Limb (tissue), 2 donors: ENCODE results near the gene OR2V2.
"Not testable (repeated sequence)": the region's sequence is repeated elsewhere in the genome, so short reads cannot be mapped to it uniquely, and the experiment has no call there.

Source experiments
- DNase-seq, 2 donors: peaks; one replicate each; pipeline ENCODE4 v3.0.0-alpha.2; 2016; ENCODE audit errors: extremely low spot score in 2 of 2

Gene OR2V2

DNA sequence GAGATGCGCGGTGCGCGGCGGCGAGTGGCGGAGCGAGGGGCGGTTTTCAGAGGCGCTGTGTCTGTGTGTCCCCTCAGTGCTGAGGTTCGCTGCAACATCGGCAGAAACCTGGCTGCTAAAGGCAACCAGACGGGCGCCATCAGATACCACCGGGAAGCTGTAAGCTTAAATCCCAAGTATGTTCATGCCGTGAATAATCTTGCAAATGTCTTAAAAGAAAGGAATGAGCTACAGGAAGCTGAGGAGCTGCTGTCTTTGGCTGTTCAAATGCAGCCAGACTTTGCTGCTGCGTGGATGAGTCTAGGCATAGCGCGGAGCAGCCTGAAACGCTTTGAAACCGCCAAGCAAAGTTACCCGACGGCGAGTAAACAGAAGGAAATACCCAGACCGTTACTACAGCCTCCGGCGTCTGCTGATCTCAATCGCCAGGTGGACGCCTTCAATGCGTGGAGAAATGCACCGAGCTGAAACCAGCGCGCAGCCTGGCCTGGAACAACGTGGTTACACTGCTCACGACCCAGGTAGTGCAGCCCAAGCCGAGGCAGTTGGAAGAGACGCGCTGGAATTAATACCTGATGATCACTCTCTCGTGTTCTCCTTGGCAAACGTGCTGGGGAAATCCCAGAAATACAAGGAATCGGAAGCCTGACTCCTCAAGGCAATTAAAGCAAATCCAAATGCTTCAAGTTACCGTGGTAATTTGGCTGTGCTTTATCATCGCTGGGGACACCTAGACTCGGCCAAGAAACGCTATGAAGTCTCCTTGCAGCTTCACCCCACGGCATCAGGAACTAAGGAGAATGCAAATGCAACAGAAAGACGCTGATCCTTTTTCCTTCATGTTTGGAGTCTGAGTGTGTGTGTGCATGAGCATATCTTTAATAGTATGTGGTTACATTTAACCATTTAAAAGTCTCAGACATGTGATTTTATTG is 32.3 kb upstream of the OR2V2 start:
- DNase-seq, result peak in 1 of 2 donors; percentile 37

DNA sequence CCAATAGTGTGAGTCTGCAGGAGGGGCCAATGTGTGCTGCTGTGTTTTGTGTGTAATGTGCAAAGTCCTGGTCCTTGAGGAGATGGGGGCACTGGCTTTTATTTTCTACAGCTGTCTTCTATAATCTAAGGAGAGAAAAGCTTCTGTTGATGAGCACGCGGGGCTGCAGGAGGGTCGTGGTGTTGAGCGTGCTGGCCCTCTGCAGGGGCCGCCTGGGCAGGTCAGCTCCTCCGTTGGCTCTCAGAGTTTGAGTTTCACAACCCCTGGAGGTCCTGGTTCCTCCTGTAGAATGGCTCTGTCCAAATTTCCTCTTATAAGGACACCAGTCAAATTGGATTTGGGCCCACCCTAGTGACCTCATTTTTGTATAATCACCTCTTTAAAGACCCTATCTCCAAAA is 29.0 kb upstream of the OR2V2 start:
- DNase-seq, result no peak

DNA sequence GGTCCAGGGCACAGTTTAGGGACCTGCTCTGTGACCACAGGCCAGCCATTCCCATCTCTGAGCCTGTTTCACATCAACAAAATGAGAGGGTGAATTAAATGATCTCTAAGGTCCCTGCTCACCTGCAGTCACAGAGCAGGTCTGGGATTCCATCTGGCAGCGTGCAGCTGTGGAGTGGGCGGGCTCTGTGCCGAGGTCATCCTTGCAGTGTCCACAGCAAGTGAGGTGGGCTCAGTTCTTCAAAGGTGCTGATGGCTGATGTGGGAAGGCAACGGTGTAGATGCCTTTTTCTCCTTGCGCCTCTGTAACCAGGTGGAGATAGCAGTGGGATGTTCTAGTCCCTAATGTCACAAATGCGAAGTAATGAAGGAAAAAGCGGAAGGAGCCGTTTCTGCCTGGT is 28.3 kb upstream of the OR2V2 start:
- DNase-seq, result no peak

DNA sequence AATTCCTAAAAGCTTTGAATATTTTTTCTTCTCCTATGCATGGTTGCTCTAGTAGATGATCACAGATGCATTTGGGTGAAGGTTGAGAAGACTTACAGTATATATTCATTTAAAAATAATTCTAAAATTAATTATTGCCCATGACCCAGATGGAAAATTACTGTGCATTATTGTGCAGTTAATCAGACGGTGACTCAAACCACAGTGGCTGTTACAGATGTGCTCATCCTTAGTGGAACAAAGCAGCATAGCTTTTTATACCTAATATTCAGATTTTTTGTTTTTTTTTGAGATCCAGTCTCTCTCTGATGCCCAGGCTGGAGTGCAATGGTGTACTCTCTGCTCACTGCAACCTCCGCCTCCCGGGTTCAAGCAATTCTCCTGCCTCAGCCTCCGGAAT is 27.1 kb upstream of the OR2V2 start:
- DNase-seq, result no peak

DNA sequence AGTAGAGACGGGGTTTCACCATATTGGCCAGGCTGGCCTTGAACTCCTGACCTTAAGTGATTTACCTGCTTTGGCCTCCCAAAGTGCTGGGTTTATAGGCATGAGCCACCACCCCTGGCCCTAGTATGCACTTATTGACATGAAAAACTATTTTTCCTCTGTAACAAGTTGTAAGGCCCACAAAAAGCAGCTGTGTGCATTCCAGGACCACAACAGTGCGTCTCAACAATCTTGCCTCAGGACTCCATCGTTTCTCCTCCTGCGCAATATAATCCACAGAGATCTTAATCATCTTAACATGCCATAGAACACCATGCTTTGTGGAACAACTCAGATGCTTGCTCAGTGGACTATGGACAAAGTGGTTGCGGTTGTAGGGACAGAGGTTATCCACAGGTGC is 26.6 kb upstream of the OR2V2 start:
- no peak for DNase-seq

DNA sequence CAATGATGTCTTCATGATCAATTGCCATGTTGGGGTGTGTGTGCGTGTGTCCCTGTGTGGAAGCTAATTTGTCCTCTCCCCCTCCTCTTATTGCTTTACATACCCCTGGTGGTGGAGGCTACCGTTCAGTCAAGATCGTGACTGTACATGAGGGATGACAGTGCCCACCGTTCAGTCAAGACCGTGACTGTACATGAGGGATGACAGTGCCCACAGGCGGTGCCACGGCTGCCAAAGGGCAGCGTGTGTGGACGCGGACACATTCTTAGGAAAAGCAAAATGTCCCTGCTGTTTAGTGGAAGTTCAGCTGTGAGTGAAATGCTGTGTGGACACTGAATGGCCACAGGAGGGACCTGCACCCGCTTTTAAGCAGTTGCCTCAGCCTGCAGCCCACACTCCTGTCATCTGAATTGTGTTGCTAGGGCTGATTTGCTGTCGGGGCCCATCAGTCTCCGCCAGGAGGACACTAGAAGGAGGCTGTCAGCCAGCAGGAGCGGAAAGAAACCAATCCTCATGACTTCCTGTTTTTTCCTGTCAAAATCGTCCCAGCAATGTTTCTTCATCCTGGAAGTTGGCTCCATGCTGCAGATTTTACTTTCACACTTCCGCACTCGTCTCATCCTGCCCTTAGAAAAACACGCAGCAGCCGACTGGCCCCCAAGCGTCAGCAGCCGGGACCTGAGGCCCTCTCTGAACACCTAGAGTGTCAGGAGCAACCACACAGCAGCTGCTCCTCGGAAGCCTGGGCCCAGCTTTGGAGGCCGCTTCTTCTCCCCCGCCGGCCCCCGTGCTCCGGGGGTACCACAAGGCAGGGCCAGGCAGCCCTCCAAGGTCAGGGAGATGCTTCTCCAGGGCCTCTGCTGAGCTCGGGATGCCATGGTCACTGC is 25.5 kb upstream of the OR2V2 start:
- no peak for DNase-seq

DNA sequence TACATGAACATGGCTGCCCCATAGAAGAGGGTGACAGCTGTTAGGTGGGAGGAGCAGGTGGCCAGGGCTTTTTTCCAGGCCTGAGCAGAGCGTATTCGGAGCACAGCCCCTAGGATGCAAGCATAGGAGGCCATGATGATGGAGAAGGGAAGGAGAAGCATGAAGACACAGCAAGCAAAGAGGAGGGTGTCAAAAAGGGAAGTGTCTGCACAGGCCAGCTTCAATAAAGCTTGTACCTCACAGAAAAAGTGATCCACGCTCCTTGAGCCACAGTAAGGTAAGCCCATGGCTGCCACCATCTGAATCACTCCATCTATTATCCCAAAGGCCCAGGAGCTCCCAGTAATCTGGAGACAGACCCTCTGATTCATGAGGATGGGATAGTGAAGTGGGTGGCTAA is 22.9 kb upstream of the OR2V2 start:
- no peak for DNase-seq

DNA sequence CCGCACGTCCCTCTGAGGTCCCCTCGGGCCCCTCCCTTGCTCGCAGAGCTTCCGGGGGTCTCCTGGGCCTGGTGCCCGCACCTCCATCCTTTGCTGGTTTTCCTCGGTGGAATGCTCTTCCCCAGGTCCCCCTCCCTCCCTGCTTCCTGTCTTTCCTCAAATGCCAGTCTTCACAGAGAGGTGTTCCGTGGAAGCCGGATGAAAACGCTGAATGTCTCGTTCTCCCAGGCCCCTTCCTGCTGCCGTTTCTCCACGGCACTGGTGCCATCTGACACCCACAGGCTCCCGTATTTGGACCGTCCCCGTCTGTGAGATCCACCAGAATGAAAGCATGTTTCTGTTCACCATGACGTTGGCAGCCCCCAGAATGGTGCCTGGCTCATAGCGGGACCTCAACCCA is 20.5 kb upstream of the OR2V2 start:
- no peak for DNase-seq

DNA sequence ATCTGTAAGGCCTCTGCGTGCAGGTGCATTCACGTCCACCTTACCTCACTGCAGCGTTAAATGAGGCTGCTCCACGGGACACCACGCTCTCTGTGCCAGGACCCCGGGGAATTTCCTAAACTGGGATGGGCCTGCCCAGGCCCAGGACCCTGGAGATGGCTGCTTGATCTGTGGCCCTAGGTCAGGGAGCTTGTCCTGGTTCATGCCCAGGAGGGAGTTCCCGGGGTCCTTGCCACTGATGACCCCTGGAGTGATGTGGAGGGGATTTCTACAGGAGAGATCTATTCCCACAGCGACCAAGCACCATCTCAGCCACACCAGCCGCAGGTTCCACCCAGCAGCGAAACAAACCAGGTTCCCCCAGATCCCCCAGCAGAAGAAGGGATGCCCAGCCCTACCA is 19.9 kb upstream of the OR2V2 start:
- no peak for DNase-seq

DNA sequence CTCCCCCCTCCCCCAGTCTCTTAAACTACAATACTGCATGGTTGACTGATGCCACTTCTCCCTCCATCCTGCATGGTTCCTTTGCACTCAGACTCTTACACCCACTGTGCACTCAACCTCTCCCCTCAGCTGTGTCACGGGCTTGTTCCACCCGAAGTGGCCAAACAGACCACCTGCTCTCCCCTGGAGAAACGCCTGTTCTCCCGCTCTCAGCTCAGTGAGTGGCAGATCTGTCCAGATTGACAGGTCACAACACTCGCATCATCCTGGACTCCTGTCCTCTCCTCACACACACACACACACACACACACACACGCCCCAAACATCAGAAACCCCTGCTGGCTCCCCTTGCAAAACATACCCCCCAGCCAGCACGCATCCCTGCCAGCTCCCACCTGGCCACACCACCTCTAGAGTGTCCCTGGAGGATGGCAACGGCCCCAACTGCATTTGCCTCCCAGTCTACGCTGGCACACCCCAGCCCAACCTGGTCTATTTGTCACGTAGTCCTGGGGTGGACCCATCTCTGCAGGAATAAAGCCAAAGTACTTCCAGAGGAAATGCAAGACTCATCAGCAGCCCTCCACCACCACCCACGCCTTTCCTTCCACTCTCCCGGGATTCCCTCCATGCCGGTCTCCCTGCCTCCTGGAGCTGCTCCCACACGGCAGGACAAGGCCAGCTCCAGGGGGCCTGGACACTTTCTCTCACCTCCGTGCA is 19.3 kb upstream of the OR2V2 start:
- DNase-seq, result no peak

DNA sequence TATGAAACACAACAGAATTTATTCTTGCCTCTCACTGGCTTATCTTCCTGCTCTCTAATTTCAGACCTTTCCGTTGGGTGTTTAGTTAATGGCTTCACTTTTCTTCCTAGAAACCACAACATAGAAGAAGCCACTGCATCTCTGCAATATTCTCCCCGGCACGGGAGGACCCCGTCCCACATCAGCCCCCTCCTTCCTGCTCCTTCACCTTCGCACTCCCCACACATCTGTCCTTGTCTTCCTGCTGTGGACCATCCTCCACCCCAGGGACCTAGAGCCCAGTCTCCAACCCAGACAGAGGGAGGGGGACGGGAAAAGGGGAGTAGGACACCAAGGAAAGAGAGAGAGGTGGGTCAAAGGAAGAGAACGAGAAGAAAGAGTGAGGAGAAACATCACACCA is 17.8 kb upstream of the OR2V2 start:
- DNase-seq, result no peak

DNA sequence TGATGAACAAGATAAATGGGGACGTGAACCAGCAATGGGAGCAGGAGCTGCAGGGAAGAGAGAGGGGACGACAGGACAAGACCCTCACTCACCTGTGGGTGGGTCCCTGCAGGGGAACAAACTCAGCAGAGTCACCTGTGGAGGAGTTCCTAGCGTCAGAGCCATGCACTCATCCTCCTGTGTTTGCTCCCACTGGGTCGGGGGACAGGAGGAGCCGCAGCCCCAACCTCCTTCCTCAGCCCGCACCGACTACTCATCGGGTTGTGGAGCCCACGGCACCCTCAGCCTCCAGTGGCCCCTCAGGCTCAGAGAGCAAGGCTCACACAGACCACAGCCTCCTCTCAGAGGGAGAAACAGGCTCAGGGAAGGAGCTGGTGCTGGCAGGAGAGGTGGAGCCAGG is 17.3 kb upstream of the OR2V2 start:
- DNase-seq, result not testable (repeated sequence)

DNA sequence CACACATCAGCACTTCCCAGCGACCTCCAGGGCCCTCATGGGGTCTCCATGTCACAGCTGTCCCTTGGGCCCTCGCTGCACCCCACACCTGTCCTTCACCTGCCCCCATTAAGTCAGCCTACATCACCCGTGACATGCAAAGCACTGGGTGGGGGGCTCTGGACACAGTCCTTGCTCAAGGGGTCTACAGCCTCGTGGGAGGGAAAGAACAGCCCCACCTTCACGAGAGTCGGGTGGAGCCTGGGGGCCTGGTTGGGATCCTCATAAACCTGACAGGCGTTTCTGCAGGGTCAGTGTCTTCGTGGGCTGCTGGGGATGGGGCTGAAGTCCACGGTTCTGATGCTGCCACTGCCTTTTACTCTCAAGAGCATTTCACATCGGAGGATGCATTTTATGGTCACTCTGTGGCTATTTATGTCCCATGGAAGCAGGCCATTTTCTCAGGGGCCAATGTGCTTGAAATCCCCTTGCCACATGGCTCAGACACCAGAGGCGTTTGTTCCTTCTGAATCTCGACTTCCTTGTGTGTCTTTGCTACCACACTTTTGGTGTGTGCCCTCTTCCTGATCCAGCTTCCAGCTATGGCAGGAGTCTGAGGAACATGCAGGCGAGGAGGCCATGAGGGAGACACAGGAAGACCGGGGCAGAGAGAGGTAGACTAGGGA is 16.4 kb upstream of the OR2V2 start, which contains the start of gene OR2V1:
Gene OR2V1 (minus strand): TSS at position 338 of the 665 bp plus-strand sequence. CDS start 5,865 bp downstream, outside the sequence.
- no peak for DNase-seq

DNA sequence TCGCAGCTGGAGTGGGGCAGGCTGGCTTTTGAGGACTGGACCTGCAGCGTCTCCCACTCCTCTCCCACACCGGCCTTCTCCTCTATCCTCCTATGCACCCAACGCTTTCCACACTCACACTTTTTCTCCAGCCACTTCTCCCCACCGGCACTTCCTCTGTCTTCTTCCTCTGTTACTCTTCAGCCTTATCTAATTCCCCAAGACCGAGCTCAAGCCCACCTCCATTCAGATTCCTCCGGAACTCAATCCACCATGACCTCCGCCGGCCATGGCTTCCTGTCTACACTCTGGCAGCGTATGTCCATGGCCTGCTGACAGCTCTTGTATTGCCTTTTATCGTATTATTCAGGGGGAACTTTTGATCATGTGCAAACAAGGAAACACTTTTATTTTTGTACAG is 15.9 kb upstream of the OR2V2 start:
- no peak for DNase-seq

DNA sequence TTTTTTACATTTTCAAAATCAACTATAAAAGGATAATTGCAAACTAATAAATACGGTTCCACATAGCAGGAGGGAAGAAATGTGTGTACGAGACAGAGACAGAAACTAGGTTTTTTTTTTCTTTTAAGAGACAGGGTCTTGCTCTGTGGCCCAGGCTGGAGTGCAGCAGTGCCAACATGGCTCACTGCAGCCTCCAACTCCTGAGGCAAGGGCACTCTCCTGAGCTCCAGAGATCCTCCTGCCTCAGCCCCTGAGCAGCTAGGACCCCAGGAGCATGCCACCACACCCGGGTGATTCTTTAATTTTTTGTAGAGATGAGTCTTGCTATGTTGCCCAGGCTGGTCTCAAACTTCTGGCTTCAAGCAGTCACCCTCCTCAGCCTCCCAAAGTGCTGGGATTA is 14.3 kb upstream of the OR2V2 start:
- no peak for DNase-seq

DNA sequence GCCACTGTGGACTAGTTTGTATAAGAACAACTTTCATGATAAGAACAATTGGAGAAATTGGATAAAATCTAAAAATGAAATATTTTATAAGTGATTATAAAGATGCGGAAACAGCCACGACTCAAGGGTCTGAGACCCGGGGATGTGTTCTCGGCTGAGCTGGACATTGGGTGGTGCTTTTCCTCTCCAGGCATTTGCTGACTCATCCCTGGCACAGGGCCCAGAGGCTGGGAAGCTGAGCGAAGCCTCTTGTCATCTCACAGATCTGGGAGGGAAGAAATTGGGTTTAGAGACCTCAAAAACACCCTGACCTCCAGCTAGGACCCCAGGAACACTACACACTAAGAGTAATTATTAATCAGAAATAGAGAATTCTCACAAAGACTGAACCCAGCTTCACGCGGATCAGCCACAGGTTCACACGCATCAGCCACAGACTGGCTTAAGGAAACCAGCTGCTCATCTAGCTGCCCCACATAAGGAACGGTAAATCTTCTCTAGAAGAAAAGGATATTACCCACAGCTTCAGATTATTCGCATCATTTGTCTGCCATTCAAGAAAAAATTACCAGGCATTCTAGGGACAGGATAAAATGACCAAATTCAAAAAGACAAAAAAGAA is 13.7 kb upstream of the OR2V2 start:
- DNase-seq, result no peak

DNA sequence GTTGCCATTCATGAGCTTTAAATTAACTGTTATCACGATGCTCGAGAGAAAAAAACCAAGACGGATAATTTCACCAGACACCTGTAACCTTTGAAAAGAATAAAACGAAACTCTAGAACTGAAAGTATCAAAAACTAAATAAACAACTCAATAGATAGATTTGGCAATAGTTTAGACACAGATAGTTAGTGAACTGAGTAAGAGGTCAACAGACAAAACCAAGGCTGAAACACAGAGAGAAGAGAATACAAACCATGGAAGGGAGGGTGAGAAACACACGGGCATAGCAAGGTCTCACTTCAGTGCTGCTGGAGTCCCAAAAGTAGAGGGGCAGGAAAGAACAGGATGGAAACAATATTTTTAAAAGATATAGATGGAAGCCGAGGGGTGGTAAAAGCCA is 13.1 kb upstream of the OR2V2 start:
- DNase-seq, result no peak

DNA sequence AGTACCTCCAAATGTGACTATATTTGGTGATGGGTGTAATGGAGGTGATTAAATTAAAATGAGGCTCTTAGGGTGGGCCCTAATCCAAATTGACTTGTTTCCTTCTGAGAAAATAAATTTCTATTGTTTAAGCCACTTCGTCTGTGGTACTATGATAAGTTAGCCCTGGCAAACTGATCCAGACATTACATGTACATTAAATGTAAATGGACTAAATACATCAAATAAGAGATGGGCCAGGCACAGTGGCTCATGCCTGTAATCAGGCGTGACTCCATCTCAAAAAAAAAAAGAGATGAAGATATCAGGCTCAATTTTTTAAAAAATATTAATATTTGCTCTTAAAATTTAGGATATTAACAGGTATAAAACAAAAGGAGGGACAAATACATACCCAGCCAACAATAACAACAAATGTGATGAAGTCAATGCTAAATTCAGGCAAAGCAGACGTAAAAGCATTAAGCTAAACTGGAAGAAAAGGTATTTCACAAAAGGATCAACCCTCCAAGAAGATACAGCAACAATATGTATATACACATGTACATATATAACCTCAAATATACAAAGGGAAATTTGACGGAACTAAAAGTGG is 10.9 kb upstream of the OR2V2 start:
- no peak for DNase-seq

DNA sequence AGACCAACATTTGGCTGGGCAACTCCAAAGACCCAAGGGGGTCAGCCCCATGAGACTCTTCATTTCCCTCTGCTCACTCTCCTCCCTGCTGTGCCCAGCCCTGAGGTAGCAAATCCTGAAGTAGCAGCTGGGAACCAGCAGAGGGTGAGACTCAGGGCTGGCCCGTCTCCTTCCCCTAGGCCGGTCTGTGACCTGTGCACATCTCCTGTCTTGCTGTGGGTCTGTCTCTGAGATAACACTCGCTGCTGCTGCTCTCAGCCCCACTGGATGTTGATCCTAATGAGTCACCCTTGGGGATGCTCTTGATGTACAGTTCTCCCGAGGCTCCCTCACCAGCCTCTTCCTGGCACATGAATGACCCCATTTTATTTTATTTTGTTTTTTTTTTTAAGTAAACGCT is 9.1 kb upstream of the OR2V2 start:
- DNase-seq, result no peak

DNA sequence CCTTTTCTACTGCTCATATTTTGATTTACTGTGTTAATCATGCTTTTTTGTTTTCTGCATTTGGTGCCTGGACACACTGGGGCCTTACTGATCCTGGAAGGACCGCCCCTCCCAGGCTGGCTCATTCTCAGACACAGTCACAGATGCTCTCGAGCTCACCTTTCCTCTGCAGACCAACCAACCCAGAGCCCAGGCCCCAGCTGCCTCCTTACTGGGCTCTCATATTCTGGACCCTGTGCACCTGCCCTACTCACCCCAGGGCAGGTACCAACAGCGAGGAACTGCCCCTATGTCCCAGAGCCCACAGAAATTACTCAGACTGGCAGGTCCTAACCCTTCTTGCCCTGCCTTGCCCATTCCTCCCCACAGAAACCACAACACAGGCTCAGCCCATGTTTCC is 6.6 kb upstream of the OR2V2 start:
- no peak for DNase-seq
